ENCODE measurements around the gene GTF3C2.

Gene GTF3C2

GRCh38 chr2:27304488-27305240, 51.9 kb downstream of the GTF3C2 start:
- peak; percentile 98 for TF ChIP-seq ZNF558 (tag by site-specific recombination; IDR thresholded peaks at IDR 0.05)
- TF ChIP-seq ZNF175 (tag by site-specific recombination; IDR thresholded peaks at IDR 0.05): no peak
- TF ChIP-seq ZNF362 (tag by site-specific recombination; IDR thresholded peaks at IDR 0.05): no peak
- TF ChIP-seq ZFP3 (tag by site-specific recombination; IDR thresholded peaks at IDR 0.05; ENCODE audit: low read depth): no peak
- no peak for TF ChIP-seq ZBTB17 (tag by site-specific recombination; IDR thresholded peaks at IDR 0.05)
- TF ChIP-seq ZNF341 (tag by site-specific recombination; IDR thresholded peaks at IDR 0.05; ENCODE audit: low read depth): peak; percentile 26; the same call in 1 of the 2 replicates
- no peak for TF ChIP-seq ZNF423 (tag by site-specific recombination; IDR thresholded peaks at IDR 0.05)
- no peak for TF ChIP-seq ZNF76 (tag by site-specific recombination; IDR thresholded peaks at IDR 0.05; ENCODE audit: borderline replicate concordance, low read depth)
- Histone ChIP-seq H3K9me3 (ENCODE audit: control insufficient read depth, insufficient read depth, low read depth, low read length) (no peaks in the 10 kb centered on the region), H3K27ac (ENCODE audit: extremely low read depth, low read depth, low read length) (no peak overlapping the region), H3K4me3 (ENCODE audit: low read depth, low read length) (no peak overlapping the region), H3K4me1 (ENCODE audit: control insufficient read depth, insufficient read depth, low read length) (no peaks in the 10 kb centered on the region), H3K36me3 (ENCODE audit: control insufficient read depth in 2 of 2, insufficient read depth in 1 of 2, low read length in 2 of 2) (peaks cover 0 to 12% of the 10 kb centered on the region in 2 experiments; a peak in 1 of 3 replicates)
- ChIA-PET POLR2A (no interaction called here), CTCF (interaction anchor here (1.5 to 17.4 kb wide), 8 partner anchors 7 to 208 kb away, joined by 4 to 211 read pairs (median 30); partner anchors contain the start of genes MPV17 and TRIM54)

- no peaks in the 10 kb centered on the region for H3K9me3 ChIP-seq (ENCODE audit: control insufficient read depth, insufficient read depth, low read depth, low read length)
- H3K4me3 ChIP-seq (ENCODE audit: low read depth, low read length): no peak overlapping the region
- H3K4me1 ChIP-seq (ENCODE audit: control insufficient read depth, insufficient read depth, low read length): no peaks in the 10 kb centered on the region
- H3K36me3 ChIP-seq (ENCODE audit: control insufficient read depth in 2 of 2, insufficient read depth in 1 of 2, low read length in 2 of 2): peaks cover 0 to 3% of the 10 kb centered on the region in 2 experiments; a peak in 1 of 3 replicates
- H3K27ac ChIP-seq (ENCODE audit: extremely low read depth, low read depth, low read length): no peak overlapping the region
- ChIA-PET CTCF (interaction anchor here (0.6 to 17.4 kb wide), 47 partner anchors 9 to 1633 kb away, joined by 3 to 211 read pairs (median 4); partner anchors contain the start of genes AGBL5, MPV17, SLC30A3 and TRIM54), POLR2A (interaction anchor here (1.0 to 1.5 kb wide), 6 partner anchors 8 to 270 kb away, joined by 3 to 10 read pairs (median 4); partner anchors contain the start of genes CAD, GTF3C2 and MPV17)
- no peak for TF ChIP-seq SALL2 (tag by site-specific recombination; IDR thresholded peaks at IDR 0.05; ENCODE audit: borderline replicate concordance)
- TF ChIP-seq ZNF223 (tag by site-specific recombination; IDR thresholded peaks at IDR 0.05): no peak
- TF ChIP-seq PATZ1 (tag by site-specific recombination; IDR thresholded peaks at IDR 0.05): no peak
- 0 out of 2 replicates have a peak, but pooled peaks have one; percentile 10 for TF ChIP-seq GLIS1 (tag by site-specific recombination; IDR thresholded peaks at IDR 0.05)
- TF ChIP-seq ZNF639 (tag by site-specific recombination; IDR thresholded peaks at IDR 0.05): no peak
- TF ChIP-seq ELK4 (IDR thresholded peaks at IDR 0.05; ENCODE audit: borderline replicate concordance, low read depth, low read length): no peak
- TF ChIP-seq ZNF394 (tag by site-specific recombination; IDR thresholded peaks at IDR 0.05; ENCODE audit: borderline replicate concordance): peak; percentile 89; the same call in 1 of the 2 replicates
- peak; percentile 79 for TF ChIP-seq ZBTB17 (tag by site-specific recombination; IDR thresholded peaks at IDR 0.05)
- peak; percentile 64; the same call in 1 of the 2 replicates for TF ChIP-seq ZNF2 (tag by site-specific recombination; IDR thresholded peaks at IDR 0.05)
- TF ChIP-seq ZNF660 (tag by site-specific recombination; IDR thresholded peaks at IDR 0.05): peak; percentile 49; the same call in 1 of the 2 replicates
- peak; percentile 91 for TF ChIP-seq ZNF654 (tag by site-specific recombination; IDR thresholded peaks at IDR 0.05; ENCODE audit: low read depth)
- peak; percentile 70 for TF ChIP-seq ZBTB21 (tag by site-specific recombination; IDR thresholded peaks at IDR 0.05)
- TF ChIP-seq ZNF121 (tag by site-specific recombination; IDR thresholded peaks at IDR 0.05): peak; percentile 73
- peak; percentile 31 for TF ChIP-seq SP7 (tag by site-specific recombination; IDR thresholded peaks at IDR 0.05)
- no peak for TF ChIP-seq ZFP3 (tag by site-specific recombination; IDR thresholded peaks at IDR 0.05; ENCODE audit: low read depth)
- TF ChIP-seq ZNF362 (tag by site-specific recombination; IDR thresholded peaks at IDR 0.05): peak; percentile 94
- no peak for TF ChIP-seq SP2 (tag by site-specific recombination; IDR thresholded peaks at IDR 0.05)
- no peak for TF ChIP-seq ZNF23 (tag by site-specific recombination; IDR thresholded peaks at IDR 0.05; ENCODE audit: borderline replicate concordance)
- no peak for TF ChIP-seq ZNF19 (tag by site-specific recombination; IDR thresholded peaks at IDR 0.05; ENCODE audit: low read depth)
Measured at GRCh38 chr2:27303093-27304025, 53.2 kb downstream of the GTF3C2 start.
